Endothelial cell (in vitro differentiated cells): ENCODE data around the gene PXDN. TPM values are rescaled to one million over a fixed set of nuclear protein-coding genes. Genes with fewer than 3 reads are reported as not detected.

Experiments
- DNase-seq: peaks from one replicate; pipeline ENCODE4 v3.0.0; 2021; ENCODE audit warnings: low spot score
- H3K27ac Mint-ChIP-seq: one replicate; pipeline ENCODE4 v1.8.0; 2021; ENCODE audit warnings: mixed read lengths, inconsistent platforms; ENCODE audit not compliant: unreplicated experiment
- H3K27me3 Mint-ChIP-seq: one replicate; pipeline ENCODE4 v1.8.0; 2021; ENCODE audit warnings: mild to moderate bottlenecking, moderate library complexity, mixed read lengths, inconsistent platforms; ENCODE audit not compliant: unreplicated experiment
- H3K36me3 Mint-ChIP-seq: one replicate; pipeline ENCODE4 v1.8.0; 2021; ENCODE audit warnings: mild to moderate bottlenecking, low read depth, mixed read lengths, inconsistent platforms; ENCODE audit not compliant: unreplicated experiment
- H3K4me1 Mint-ChIP-seq: one replicate; pipeline ENCODE4 v1.8.0; 2021; ENCODE audit warnings: mild to moderate bottlenecking, mixed read lengths, inconsistent platforms; ENCODE audit not compliant: unreplicated experiment
- H3K4me3 Mint-ChIP-seq: one replicate; pipeline ENCODE4 v1.8.0; 2021; ENCODE audit warnings: mild to moderate bottlenecking, mixed read lengths, inconsistent platforms; ENCODE audit not compliant: unreplicated experiment
- H3K9me3 Mint-ChIP-seq: one replicate; pipeline ENCODE4 v1.8.0; 2021; ENCODE audit warnings: mixed read lengths, inconsistent platforms; ENCODE audit not compliant: unreplicated experiment
- CTCF ChIP-seq: fragments of 200-600 bp; sonication (generic); IDR thresholded peaks from one replicate; pipeline ENCODE4 v1.5.0; 2021; ENCODE audit warnings: antibody characterized with exemption; ENCODE audit not compliant: unreplicated experiment
- total RNA-seq: library from RNA; stranded (reverse); fragmentation: NEBNext Ultra II Directional; extraction: Animal tissue kit (Norgen Biotek cat#: 25700); gene quantifications from one replicate; pipeline ENCODE4 v1.2.1, GENCODE V29; 2021; ENCODE audit not compliant: unreplicated experiment

The PXDN gene
- total RNA-seq, 1 donor from 2014 or later, result 521 TPM

GRCh38 chr2:1588051-1588977 lies 156.0 kb downstream of the PXDN start:
- no peaks in the 10 kb centered on the region for H3K9me3 Mint-ChIP-seq
- H3K27ac Mint-ChIP-seq, result no peak overlapping the region
- no peak for DNase-seq
- H3K4me3 Mint-ChIP-seq, result no peak overlapping the region
- H3K4me1 Mint-ChIP-seq, result peaks cover 13% of the 10 kb centered on the region
- H3K27me3 Mint-ChIP-seq, result peaks cover 3% of the 10 kb centered on the region
- no peak for TF ChIP-seq CTCF
- no peaks in the 10 kb centered on the region for H3K36me3 Mint-ChIP-seq

- H3K36me3 Mint-ChIP-seq, result peaks cover 4% of the 10 kb centered on the region
- no peak overlapping the region for H3K4me3 Mint-ChIP-seq
- H3K9me3 Mint-ChIP-seq, result peaks cover 1% of the 10 kb centered on the region
- no peak for TF ChIP-seq CTCF
- no peak overlapping the region for H3K27ac Mint-ChIP-seq
- H3K4me1 Mint-ChIP-seq, result peaks cover 22% of the 10 kb centered on the region
- DNase-seq, result no peak
- peaks cover 9% of the 10 kb centered on the region for H3K27me3 Mint-ChIP-seq
Observed at GRCh38 chr2:1586923-1587840, 157.1 kb downstream of the PXDN start.

- peaks cover 25% of the 10 kb centered on the region for H3K4me1 Mint-ChIP-seq
- H3K27ac Mint-ChIP-seq, result no peak overlapping the region
- peaks cover 7% of the 10 kb centered on the region for H3K36me3 Mint-ChIP-seq
- H3K27me3 Mint-ChIP-seq, result peaks cover 10% of the 10 kb centered on the region
- H3K9me3 Mint-ChIP-seq, result peaks cover 4% of the 10 kb centered on the region
- TF ChIP-seq CTCF, result no peak
- no peak for DNase-seq
- no peak overlapping the region for H3K4me3 Mint-ChIP-seq
Observed at GRCh38 chr2:1586251-1586922, 157.9 kb downstream of the PXDN start.

- no peak overlapping the region for H3K4me3 Mint-ChIP-seq
- H3K27me3 Mint-ChIP-seq, result peaks cover 10% of the 10 kb centered on the region
- DNase-seq, result no peak
- H3K27ac Mint-ChIP-seq, result no peak overlapping the region
- peaks cover 7% of the 10 kb centered on the region for H3K36me3 Mint-ChIP-seq
- H3K4me1 Mint-ChIP-seq, result peaks cover 18% of the 10 kb centered on the region
- TF ChIP-seq CTCF, result no peak
- peaks cover 4% of the 10 kb centered on the region for H3K9me3 Mint-ChIP-seq
Observed at GRCh38 chr2:1585635-1586034, 158.7 kb downstream of the PXDN start.
